Measurements from ENCODE around the gene HOOK2.

Gene HOOK2

GRCh38 chr19:12789904-12790619, 14.7 kb upstream of the HOOK2 start:
- peaks cover 60% of the 10 kb centered on the region for H3K4me1 ChIP-seq

GRCh38 chr19:12789098-12789903, 13.9 kb upstream of the HOOK2 start:
- Histone ChIP-seq H3K9ac (peak overlapping the region; percentile 41), H2AFZ (peak overlapping the region; percentile 66), H3K27ac (peak overlapping the region; percentile 100), H3K27me3 (ENCODE audit: control insufficient read depth, insufficient read depth, low read length) (no peaks in the 10 kb centered on the region), H3K4me3 (ENCODE audit: low read depth, low read length) (peak overlapping the region; percentile 97), H3K36me3 (ENCODE audit: control insufficient read depth, insufficient read depth, low read length) (no peaks in the 10 kb centered on the region), H3K9me3 (ENCODE audit: control insufficient read depth, low read length) (no peaks in the 10 kb centered on the region), H3K4me1 (peaks cover 65% of the 10 kb centered on the region), H3K4me2 (ENCODE audit: low read length) (peak overlapping the region; percentile 87), H3K79me2 (peaks cover 5% of the 10 kb centered on the region)
- TF ChIP-seq CTCF (IDR thresholded peaks at IDR 0.05) = no peak

More at GRCh38 chr19:12789904-12790619, 14.7 kb upstream of the HOOK2 start:
- Histone ChIP-seq H2AFZ (peak overlapping the region; percentile 65), H3K27me3 (ENCODE audit: control insufficient read depth, insufficient read depth, low read length) (no peaks in the 10 kb centered on the region), H3K36me3 (ENCODE audit: control insufficient read depth, insufficient read depth, low read length) (no peaks in the 10 kb centered on the region), H3K79me2 (peaks cover 7% of the 10 kb centered on the region), H3K9ac (peak overlapping the region; percentile 87), H3K4me2 (ENCODE audit: low read length) (peak overlapping the region; percentile 87), H3K4me3 (ENCODE audit: low read depth, low read length) (peak overlapping the region; percentile 97), H3K27ac (peak overlapping the region; percentile 100), H3K9me3 (ENCODE audit: control insufficient read depth, low read length) (no peaks in the 10 kb centered on the region)
- peak; percentile 19 for TF ChIP-seq CTCF (IDR thresholded peaks at IDR 0.05)

- peaks cover 66% of the 10 kb centered on the region for H3K4me1 ChIP-seq
- H3K27ac ChIP-seq = peak overlapping the region; percentile 100
- peak overlapping the region; percentile 66 for H2AFZ ChIP-seq
- H3K4me3 ChIP-seq (ENCODE audit: low read depth, low read length) = peak overlapping the region; percentile 63
- no peaks in the 10 kb centered on the region for H3K9me3 ChIP-seq (ENCODE audit: control insufficient read depth, low read length)
- H3K4me2 ChIP-seq (ENCODE audit: low read length) = peak overlapping the region; percentile 87
- no peaks in the 10 kb centered on the region for H3K36me3 ChIP-seq (ENCODE audit: control insufficient read depth, insufficient read depth, low read length)
- peak overlapping the region; percentile 41 for H3K9ac ChIP-seq
- peak; percentile 23 for TF ChIP-seq CTCF (IDR thresholded peaks at IDR 0.05)
- H3K27me3 ChIP-seq (ENCODE audit: control insufficient read depth, insufficient read depth, low read length) = no peaks in the 10 kb centered on the region
- H3K79me2 ChIP-seq = peaks cover 5% of the 10 kb centered on the region
These were observed 13.3 kb upstream of the HOOK2 start for GRCh38 chr19:12788682-12789097.

GRCh38 chr19:12788042-12788681, 12.8 kb upstream of the HOOK2 start:
- H3K27ac ChIP-seq = peak overlapping the region; percentile 100
- peak overlapping the region; percentile 87 for H3K4me2 ChIP-seq (ENCODE audit: low read length)
- H3K4me3 ChIP-seq (ENCODE audit: low read depth, low read length) = peak overlapping the region; percentile 63
- TF ChIP-seq CTCF (IDR thresholded peaks at IDR 0.05) = no peak
- no peaks in the 10 kb centered on the region for H3K36me3 ChIP-seq (ENCODE audit: control insufficient read depth, insufficient read depth, low read length)
- peaks cover 5% of the 10 kb centered on the region for H3K79me2 ChIP-seq
- H3K27me3 ChIP-seq (ENCODE audit: control insufficient read depth, insufficient read depth, low read length) = no peaks in the 10 kb centered on the region
- no peaks in the 10 kb centered on the region for H3K9me3 ChIP-seq (ENCODE audit: control insufficient read depth, low read length)
- peaks cover 70% of the 10 kb centered on the region for H3K4me1 ChIP-seq
- peak overlapping the region; percentile 66 for H2AFZ ChIP-seq
- no peak overlapping the region for H3K9ac ChIP-seq

Data from parathyroid adenoma (tissue), 2 donors.